Right renal pelvis (tissue), 4 donors: Measurements from ENCODE around the gene IBTK. TPM values are rescaled to one million over a fixed set of nuclear protein-coding genes. Genes with fewer than 3 reads are reported as not detected.
"Not testable (repeated sequence)": the region's sequence is repeated elsewhere in the genome, so short reads cannot be mapped to it uniquely, and the experiment has no call there.

Source experiments
- DNase-seq, 4 donors: peaks; one replicate each; pipeline ENCODE4 v3.0.0-alpha.2; 2013; ENCODE audit warnings: low read depth in 4 of 4, low spot score in 3 of 4, missing footprints in 1 of 4
- polyA plus RNA-seq, 4 donors: library from polyadenylated mRNA; unstranded; fragments of 120-200 nt; gene quantifications; one replicate each; pipeline ENCODE4 v1.2.1, GENCODE V29; 2013; ENCODE audit not compliant: insufficient read length in 4 of 4

The IBTK gene
- polyA plus RNA-seq, 4 donors = 40.5 to 50.0 (median 48.5) TPM

DNA sequence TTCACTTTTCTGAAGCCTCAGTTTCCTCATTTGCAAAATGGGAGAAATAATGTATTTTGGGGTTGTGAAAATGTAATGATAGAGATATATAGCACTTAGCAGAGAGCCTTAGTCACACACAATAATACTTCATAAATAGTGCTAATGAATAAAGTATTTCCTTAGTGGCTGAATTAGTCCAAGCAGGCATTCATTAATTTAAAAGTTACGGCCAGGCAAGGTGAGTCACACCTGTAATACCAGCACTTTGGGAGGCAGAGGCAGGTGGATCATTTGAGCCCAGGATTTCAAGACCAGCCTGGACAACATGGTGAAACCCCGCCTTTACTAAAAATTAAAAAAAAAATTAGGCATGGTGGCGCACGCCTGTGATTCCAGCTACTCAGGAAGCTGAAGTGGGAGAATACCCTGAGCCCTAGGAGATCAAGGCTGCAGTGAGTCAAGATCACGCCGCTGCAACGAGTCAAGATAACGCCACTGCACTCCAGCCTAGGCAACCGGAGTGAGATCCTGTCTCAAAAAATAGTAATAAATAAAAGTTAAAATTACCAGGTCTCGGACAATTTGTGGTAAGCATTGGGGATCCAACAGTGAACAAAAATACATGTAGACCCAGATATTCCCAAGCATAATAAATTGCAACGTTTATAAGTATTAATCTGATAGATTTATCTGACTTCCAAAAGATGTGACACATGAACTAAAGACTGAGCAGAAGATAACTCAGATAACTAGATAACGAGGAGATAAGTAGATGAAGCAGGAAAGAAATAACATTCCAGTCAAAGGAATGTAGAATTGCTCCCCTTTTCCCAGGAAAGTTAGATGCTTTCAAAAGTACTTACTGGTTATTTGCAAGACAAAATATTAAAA, 2.1 kb upstream of the IBTK start:
- no peak for DNase-seq

DNA sequence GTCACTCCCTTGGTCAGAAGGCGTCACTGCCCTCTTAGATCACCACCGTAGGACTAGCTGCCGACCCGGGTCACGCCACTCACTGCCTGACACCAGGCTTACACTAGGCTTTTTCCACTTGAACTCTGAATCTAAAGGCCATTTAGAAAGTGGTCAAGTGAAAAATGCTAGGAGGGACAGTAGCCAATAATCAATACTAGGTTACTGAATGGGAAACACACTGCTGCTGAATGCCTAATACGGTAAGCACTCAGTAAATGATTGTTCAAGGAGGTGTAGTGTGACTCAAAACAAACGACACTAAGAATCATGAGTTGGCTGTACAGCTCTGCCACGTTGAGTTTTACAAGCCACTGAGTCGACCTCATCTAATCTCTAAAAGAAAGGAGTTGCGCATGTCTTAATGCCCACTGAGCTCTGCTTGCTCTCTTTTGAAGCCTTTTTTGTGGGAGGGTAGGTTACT, 760 bp upstream of the IBTK start:
- DNase-seq = peak in 1 of 4 donors; percentile 20

DNA sequence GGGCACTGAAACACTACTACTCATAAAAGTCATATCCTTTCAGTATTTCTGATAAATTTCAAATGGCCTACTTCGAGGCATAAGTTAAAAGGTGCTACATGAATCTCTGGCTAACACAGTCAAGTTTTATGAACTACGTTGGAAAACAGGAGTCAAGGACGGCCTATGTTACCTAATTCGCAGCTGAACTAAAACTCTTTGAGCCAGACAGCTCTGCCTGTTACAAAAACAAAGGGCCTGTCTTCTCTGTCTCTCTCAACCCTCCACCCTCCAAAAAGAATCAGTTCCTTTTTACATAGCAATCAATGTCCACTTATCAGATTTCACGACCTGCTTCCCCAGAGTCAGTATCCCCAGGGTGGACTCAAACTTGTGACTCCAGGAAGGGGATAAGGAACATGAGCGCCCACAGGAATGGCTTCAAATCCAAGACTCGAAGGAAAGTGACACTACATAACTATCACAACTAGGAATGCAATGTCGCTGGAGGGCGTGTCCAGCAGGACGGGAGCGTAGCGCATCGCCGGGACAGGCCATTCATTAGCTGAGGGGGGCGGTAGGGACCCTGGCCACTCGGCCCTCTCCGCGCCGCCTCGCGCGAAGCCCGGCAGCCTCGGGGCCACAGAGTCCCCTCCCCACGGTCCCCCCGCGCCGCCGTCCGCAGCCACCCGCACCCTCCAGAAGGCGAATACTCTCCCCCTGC, 591 bp downstream of the IBTK start:
- peak in 3 of 4 donors; percentile 39 to 59 (median 44) for DNase-seq

DNA sequence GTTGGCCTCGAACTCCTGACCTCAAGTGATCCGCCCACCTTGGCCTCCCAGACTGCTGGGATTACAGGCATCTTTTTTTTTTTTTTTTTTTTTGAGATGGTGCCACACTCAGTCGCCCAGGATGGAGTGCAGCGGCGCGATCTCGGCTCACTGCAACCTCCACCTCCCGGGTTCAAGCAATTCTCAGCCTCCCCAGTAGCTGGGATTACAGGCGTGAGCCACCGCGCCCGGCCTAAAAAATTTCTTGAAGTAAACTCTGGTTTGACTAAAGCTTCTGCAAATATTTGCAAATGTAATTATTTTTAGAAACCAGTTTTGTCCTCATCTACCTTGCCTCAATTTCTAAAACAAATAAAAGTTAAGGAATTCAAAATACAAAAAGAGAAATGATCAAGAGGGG, 1.2 kb downstream of the IBTK start:
- DNase-seq = no peak

DNA sequence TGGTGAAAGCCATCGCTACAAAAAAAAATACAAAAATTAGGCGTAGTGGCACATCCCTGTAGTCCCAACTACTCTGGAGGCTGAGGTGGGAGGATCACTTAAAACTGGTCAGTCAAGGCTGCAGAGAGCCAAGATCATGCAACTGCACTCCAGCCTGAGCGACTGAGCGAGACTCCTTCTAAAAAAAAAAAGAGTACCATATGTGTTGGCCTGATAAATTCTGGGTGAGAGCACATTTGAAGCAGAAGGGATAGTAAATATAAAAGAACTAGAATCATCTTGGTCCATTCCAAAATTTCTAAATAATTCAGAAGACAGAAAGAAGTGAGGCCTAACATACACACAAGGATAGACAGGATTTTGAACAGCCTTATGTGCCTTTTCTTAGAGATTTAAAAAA, 2.2 kb downstream of the IBTK start:
- DNase-seq = no peak

DNA sequence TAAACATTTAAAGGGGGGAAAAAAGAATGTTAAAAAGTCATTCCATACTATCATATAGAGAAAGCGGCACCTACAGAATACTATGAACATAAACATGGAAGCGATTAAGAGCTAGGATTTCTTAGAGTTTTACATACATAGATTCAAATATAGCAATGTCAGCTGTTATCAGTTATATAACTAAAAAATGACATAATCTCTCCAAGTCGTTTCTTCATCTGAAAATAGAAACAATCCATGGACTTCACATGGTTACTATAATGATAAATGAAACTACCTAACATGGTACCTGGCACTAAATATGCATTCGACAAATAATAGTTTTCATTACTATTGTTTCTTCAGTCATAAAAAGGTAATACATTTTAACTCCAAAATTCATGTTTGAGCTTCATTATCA, 3.7 kb downstream of the IBTK start:
- no peak for DNase-seq

DNA sequence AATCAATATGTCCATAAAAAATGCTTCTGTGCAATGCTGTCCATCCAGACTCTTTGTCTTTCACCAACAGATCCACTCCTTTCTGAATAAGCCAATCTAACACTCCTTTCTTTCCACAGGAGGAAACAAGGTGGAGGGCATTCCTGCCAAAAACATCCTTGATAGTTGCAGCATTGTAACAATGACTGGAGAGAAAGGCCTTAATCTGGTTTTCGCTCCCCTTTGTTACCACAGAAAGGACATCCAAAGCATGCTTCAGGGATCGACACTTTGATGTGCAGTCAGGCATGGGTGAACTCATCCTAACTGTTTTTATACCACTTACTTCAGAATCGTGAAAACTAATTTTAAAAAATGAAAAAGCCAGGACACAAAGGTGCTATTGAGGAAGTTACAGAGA, 7.4 kb downstream of the IBTK start:
- no peak for DNase-seq

DNA sequence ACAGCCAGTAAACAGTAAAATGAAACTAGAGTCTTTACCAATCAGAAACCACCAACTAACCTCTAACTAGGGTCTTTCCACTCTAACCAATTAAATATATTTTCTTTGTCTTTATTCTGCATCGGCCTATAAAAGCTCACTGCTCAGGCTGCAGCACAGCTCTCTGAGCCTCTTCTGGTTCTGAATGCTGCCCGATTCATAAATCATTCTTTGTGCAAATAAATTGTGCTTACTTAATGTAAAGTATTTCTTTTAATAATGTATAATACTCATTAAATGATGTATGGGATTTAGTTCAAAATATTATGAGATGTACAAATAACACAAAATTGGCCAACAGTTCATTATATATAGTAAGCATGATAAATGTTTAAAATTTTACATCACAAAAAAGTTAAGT, 7.9 kb downstream of the IBTK start:
- no peak for DNase-seq

DNA sequence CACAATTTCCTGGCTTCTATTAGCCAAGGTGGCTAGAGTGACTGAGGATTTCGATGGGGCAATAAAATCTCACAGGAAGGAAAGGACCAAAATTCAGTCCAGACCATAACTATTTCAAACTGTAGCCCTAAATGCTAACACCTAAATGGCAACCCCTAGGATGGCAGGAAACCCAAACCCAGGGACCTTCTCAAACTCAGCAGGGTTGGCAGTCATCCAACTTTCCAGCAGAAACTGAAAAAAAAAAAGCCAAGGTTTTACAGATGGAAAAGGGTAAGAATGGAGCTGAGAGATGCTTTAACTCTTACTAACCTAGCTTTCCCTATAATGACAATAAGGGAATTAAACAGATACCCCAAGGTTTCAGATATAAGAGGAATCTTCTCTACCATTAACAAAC, 10.5 kb downstream of the IBTK start:
- no peak for DNase-seq

DNA sequence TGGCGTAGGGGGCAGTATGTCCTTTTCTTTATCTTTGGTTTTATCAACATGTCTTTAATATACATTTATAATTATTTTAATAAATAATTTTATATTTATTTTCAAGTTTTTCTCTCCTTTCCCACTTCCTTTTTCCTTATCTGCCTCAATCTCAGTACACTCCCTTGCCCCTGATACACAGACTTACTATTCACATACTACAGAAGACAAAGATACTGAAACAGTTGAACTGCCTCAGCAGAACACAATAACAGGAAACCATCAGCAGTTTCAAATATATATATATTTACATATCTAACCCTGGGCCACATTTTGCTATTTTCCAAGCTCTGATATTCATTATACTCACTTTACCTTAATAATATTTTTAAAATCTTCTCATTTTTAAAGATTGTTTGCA, 19.8 kb downstream of the IBTK start:
- no peak for DNase-seq

DNA sequence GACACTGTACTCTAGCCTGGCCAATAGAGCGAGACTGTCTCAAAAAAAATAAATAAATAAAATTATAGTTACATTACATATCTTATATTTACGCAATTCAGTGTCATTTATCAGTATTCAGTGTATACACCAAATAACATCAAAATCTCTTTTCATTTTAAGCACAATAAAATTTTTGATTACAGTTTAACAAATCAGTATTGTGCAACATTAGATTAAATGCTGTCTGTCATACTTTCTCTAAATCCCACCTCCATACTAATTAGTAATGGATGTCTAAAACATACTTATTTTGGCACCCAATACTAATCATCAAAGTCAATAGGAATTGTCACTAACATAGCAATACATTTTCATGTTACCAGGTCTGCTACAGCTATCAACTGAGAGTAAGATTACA, 27.4 kb downstream of the IBTK start:
- no peak for DNase-seq

DNA sequence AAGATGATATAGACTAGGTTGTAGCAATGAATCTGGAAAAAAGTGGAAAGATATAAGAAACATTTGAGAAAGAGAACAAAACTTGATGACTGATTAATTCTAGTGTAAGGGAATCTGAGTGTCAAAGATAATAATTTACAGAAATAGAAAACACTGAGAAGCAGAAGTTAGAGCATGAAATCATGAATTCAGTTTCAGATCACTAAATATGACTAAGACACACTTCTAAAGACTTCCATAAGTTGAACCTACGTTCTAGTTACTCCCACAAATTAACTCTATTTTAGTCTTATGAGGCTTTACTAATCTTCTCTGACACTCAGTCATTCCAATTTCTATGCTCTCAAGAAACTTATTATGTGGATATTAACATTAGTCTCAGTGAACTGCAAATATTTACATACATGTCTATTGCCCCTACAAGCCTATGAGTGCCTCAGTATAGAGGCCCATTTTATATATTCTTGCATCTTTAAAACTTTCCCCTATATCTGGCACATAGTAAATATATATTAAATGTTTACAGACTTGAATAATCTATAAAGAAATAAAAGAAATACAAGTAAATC, 30.4 kb downstream of the IBTK start:
- DNase-seq = no peak

DNA sequence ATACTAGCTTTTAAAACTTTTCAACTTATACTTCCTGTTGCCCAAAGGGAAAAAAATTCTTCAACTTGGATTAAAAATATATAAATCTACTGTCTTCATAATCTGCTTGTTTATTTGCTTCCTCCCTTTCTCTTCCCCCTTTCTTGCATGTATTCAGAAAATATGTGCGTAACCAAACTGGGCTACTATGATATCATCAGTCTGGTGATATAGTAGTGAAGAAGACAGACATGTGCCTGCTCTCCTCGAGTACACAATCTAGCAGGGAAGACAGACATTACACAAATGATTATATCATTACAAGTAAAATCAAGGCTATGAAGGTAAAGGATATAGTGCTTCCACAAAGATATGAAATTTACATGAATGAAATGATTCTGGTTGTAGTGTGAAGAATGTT, 31.0 kb downstream of the IBTK start:
- DNase-seq = no peak

DNA sequence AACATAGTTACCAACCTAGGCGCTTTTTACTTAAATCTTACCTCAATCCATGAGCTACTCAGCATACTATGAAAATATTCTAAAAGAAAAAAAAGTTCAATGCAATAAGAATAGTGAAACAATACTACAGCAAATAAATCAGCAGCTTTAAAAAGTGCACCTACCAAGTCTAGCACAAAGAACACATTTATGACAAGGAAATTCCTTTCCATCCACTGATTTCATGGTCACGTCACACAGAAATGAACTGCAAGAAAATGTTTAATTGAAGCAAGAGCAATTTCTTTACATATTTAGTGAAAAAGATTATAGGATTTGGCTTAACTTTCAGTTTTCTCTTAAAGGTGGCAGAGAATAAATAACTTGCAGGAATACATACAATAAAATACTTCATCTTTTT, 36.2 kb downstream of the IBTK start:
- DNase-seq = no peak

DNA sequence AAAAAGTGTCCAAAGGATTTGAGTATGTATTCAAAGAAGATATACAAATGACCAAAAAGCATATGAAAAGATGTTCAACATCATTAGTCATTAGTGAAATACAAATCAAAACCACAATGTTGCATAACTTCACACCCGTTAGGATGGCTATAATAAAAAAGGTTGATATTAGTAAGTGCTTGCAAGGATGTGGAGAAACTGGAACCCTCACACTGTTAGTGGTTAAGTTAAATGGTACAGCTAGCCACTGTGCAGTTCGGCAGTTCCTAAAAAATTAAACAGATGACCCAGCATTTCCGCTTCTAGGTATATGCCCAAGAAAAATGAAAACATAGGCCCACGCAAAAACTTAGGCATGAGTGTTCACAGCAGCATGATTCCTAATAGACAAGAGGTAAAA, 38.6 kb downstream of the IBTK start:
- no peak for DNase-seq

DNA sequence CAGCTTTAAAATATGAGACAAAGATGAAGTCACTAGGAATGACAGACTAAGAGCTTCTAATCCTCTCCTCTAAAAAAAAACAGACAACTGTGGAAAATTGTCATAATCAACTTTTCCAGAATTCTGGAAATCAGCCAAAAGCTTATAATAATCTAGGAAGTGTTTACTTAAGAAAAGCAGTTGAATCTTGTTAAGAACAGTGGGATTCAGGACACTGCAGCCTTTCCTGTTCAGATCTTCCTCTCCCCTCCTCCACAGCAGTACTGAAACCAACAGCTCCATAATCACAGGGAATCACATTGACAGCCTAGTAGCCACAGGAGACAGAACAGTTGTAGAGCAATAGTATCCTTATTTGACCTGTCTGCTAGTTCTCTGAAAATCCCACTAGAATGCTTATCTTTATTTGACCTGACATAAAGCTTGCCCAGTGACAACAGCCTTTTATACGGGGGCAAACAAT, 41.6 kb downstream of the IBTK start:
- no peak for DNase-seq

DNA sequence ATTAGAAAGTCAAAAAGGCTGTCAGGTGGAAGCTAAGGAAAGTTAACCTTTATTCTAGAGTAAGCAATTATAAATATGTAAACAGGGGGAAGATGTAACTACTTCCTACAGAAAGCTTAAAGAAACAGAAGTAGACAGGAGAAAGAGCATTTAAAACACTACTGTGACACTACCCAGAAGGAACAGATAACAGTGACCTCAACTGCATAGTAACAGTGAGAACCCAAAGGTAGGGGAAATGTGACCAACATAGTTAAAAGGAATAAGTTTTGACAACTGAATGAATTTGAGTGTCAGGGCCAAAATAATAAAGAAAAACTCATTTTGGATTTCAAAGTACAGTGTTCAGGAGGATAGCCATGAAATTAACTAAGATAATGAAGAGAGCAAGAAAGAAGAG, 43.5 kb downstream of the IBTK start:
- DNase-seq = no peak

DNA sequence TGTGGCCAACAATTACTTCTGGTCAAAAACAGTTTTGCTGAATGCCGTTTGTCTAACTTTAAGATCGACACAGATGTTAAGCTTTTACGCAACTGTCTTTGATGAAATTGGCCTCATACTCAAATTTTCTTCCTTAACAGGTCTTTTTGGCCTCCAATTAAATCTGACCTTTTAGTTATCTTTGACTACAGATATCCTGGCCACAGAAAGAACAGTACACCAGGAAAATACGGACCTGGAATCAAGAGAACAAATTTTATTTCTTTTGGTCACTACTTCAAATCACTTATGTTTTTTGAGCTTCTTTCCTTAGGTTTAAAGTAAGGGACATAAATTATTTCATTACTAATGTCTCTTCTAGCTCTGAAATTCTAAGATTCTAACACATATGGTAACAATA, 49.8 kb downstream of the IBTK start:
- no peak for DNase-seq

DNA sequence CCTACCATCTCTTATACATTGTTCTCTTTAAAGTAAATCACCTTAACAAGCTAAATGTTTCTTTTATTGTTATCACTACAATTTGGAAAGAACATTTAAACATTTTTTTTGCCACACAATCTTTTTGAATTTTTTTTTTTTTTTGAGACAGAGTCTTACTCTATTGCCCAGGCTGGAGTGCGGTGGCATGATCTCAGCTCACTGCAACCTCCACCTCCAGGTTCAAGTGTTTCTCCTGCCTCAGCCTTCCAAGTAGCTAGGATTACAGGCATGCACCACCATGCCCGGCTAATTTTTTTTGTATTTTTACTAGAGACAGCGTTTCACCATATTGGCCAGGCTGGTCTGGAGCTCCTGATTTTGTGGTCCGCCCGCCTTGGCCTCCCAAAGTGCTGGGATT, 50.3 kb downstream of the IBTK start:
- DNase-seq = not testable (repeated sequence)

DNA sequence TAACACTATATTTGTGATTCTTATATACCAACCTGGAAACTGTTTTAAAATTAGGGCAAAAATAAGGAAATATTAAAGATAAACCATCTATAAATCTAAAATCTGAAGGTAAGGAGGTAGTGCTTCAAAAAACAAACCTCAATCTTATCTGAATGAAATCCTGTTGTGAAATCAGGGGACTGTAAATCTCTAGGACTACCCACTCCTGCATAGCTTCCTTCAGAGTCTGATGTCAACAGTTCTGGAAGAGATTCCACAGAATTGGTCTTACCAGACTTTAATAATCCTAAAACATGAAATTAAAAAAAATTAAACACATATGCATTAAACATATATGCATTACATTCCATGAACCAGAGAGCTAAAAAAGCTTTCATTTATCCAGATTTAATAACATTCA, 51.4 kb downstream of the IBTK start:
- no peak for DNase-seq

DNA sequence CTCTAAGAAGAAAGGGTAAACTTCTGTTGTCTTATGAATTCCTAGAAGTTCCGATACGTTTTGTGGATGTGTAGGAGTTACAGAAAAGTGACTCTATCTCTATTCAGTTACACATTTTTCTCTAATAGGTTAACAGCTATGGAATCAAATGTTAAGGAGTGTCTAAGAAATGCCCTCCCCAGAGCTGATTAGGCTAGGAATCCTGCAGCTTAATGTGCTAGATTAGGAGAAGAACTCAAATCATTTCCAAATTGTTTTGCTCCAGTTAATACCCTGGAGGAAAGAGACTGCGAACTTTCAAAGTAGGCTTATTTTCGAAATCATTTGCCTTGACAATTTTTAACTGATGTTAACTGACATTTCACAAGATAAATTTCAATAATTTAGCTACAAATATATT, 51.9 kb downstream of the IBTK start:
- DNase-seq = no peak
